Large intestine (tissue), 3 donors: ENCODE measurements around the gene PRKCE. TPM values are rescaled to one million over a fixed set of nuclear protein-coding genes. Genes with fewer than 3 reads are reported as not detected.

Experiments
- DNase-seq, 2 donors: peaks; one replicate each; pipeline versions ENCODE4 v3.0.0 to v3.0.0-alpha.2; 2013
- H3K27ac ChIP-seq: one replicate; pipeline ENCODE4 v1.5.1; 2013; ENCODE audit warnings: low read length
- H3K27me3 ChIP-seq: 2 replicates; pipeline ENCODE4 v1.6.1; 2013; ENCODE audit warnings: low read length; ENCODE audit not compliant: control insufficient read depth, insufficient read depth
- H3K36me3 ChIP-seq: 2 replicates; pipeline ENCODE4 v1.6.1; 2013; ENCODE audit warnings: low read length; ENCODE audit not compliant: control insufficient read depth, insufficient read depth
- H3K4me1 ChIP-seq: one replicate; pipeline ENCODE4 v1.6.1; 2013; ENCODE audit warnings: low read length; ENCODE audit not compliant: control insufficient read depth, insufficient read depth
- H3K4me3 ChIP-seq: one replicate; pipeline ENCODE4 v1.5.1; 2013; ENCODE audit warnings: low read length
- H3K9me3 ChIP-seq: one replicate; pipeline ENCODE4 v1.6.1; 2013; ENCODE audit warnings: mild to moderate bottlenecking, low read depth, low read length, moderate library complexity; ENCODE audit not compliant: control insufficient read depth
- WGBS: methylation state at CpG from one replicate; pipeline ENCODE4 v1.1.5; 2013; ENCODE audit warnings: low lambda C conversion rate; ENCODE audit not compliant: insufficient coverage; 5-methylcytosine and 5-hydroxymethylcytosine counted together
- polyA plus RNA-seq: library from polyadenylated mRNA; unstranded; fragments of 120-200 nt; gene quantifications from one replicate; pipeline ENCODE4 v1.2.1, GENCODE V29; 2013

The PRKCE gene
- polyA plus RNA-seq, 1 donor, result 13.0 TPM

DNA sequence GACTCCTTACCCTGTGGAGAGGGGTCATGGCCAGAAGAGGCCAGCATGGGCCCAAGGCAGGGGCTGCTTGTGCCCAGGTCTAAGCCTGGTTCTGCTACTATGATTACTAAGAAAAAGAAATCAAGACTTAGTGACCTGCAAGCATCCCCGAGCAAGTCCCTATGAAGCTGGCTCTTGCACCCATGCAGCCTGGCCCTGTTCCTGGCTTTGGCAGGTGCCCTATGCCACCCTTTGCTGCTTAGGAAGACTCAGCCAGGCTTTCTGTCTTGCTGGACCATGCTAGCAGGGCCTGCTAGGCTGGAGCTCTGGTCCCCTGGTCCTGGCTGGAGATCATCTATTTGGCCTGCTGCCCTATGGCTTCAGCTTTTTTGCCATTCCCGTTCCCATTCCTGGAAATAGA lies 336.4 kb downstream of the PRKCE start:
- Histone ChIP-seq H3K27ac (no peak overlapping the region), H3K4me1 (peaks cover 15% of the 10 kb centered on the region), H3K4me3 (no peak overlapping the region), H3K9me3 (no peaks in the 10 kb centered on the region), H3K27me3 (no peaks in the 10 kb centered on the region), H3K36me3 (peaks cover 15% of the 10 kb centered on the region)
- no peak for DNase-seq
- WGBS, result no CpG with 5 or more reads among the region's 2 CpGs

- Histone ChIP-seq H3K4me3 (no peak overlapping the region), H3K36me3 (peaks cover 14% of the 10 kb centered on the region), H3K9me3 (no peaks in the 10 kb centered on the region), H3K27me3 (no peaks in the 10 kb centered on the region), H3K4me1 (peaks cover 24% of the 10 kb centered on the region), H3K27ac (no peak overlapping the region)
- no CpG with 5 or more reads among the region's 7 CpGs for WGBS
- no peak for DNase-seq
These were observed 337.4 kb downstream of the PRKCE start for GRCh38 chr2:45988879-45989278.

DNA sequence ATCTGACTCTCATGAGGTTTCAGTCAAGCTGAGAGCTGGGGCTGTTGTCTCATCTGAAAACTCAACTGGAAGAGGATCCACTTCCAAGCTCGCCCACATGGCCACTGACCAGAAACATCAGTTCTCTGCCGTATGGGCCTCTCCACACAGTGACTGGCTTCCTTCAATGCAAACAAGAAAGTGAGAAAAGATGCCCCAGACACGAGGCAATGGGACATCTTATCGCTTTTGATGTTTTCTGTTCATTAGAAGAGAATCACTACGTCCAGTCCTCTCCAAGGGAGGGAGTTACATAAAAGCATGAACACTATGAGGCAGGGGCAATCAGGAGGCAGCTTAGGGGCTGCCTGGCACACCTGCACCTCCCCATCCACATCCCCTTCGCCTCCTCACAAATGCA lies 338.7 kb downstream of the PRKCE start:
- H3K9me3 ChIP-seq, result no peaks in the 10 kb centered on the region
- WGBS, result no CpG with 5 or more reads among the region's 6 CpGs

DNA sequence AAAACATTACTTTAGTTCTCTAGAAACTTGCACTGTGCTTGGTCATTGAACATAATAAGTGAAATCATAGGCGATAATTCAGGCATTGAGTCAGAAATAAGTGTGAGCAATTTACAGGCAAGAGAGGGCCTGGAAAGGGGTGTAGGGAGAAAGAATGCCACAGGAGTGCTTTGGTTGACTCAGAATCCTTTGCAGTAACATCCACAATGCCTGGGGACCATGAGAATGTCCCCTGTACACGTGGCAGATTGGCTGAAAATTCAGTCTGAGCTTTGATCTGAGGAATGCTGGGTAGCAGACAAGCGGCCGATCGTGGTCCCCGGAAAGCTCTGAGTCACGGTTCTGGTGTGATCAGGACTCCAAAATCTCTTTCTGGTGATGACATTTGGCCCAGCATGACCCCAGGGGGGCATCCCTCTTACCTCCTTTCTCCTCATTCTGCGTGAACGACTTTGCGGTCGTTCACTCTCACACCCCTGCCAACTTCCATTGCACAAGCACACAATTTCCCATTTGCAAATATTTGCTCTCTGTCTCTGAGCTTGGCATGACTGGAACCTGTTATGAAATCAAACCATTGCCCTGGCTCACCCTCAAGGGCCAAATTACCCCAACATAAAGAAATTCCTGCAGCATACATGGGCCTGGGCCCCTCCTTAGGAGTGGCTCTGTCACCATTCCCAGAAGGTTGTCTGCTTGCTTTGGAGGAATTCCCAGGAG lies 340.7 kb downstream of the PRKCE start:
- Histone ChIP-seq H3K27ac (peak overlapping the region; percentile 21), H3K9me3 (no peaks in the 10 kb centered on the region)
- WGBS, result 100% methylated on average over 1 of the region's 11 CpGs

More for the DNA sequence above, 338.7 kb downstream of the PRKCE start:
- no peak overlapping the region for H3K27ac ChIP-seq
- H3K4me1 ChIP-seq, result peaks cover 24% of the 10 kb centered on the region
- no peak for DNase-seq
- H3K27me3 ChIP-seq, result no peaks in the 10 kb centered on the region
- peaks cover 9% of the 10 kb centered on the region for H3K36me3 ChIP-seq
- H3K4me3 ChIP-seq, result no peak overlapping the region

DNA sequence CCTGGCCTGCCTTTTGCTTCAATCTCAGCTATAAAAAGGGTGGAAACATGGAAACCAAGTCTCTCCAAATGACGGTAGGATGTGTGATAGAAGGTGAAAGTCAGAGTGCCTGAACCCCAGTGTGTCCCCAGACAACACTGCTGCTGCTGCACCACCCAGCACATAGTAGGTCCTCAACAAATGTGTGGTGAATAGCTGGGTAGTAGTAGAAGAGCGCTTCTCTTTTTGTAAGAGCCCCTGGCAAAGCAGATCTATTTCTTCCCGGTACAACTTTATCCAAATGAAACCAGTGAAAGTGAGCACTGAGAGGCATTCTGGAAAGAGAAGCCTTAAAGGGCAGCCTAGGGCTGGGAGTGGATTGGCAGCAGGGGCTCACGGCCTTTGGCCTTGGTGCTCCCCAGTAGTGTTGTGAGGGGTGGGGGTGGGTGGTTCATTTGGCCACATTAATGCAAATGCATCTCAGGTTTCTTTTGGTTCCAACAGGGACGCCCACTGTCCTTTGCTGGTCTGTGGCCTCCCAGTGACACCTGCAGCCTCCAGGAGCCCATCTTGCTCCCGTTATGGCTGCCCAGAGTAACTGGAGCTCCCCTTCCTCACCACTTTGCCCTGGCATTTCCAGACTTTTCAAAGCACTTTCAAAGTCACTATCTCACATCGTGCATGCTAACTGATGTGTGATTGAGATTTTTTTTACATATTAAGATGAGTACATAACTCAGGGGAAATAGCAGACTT lies 341.4 kb downstream of the PRKCE start:
- Histone ChIP-seq H3K4me3 (no peak overlapping the region), H3K36me3 (peaks cover 7% of the 10 kb centered on the region), H3K9me3 (no peaks in the 10 kb centered on the region), H3K27me3 (no peaks in the 10 kb centered on the region), H3K27ac (peak overlapping the region; percentile 21), H3K4me1 (peaks cover 24% of the 10 kb centered on the region)
- WGBS, result no CpG with 5 or more reads among the region's 7 CpGs
- DNase-seq, result no peak

More for the DNA sequence above, 340.7 kb downstream of the PRKCE start:
- peak; percentile 64 to 75 for DNase-seq
- no peak overlapping the region for H3K4me3 ChIP-seq
- peaks cover 9% of the 10 kb centered on the region for H3K36me3 ChIP-seq
- peaks cover 24% of the 10 kb centered on the region for H3K4me1 ChIP-seq
- no peaks in the 10 kb centered on the region for H3K27me3 ChIP-seq

- H3K36me3 ChIP-seq, result peaks cover 7% of the 10 kb centered on the region
- no peak overlapping the region for H3K27ac ChIP-seq
- H3K4me1 ChIP-seq, result peaks cover 23% of the 10 kb centered on the region
- H3K9me3 ChIP-seq, result no peaks in the 10 kb centered on the region
- H3K4me3 ChIP-seq, result no peak overlapping the region
- no peaks in the 10 kb centered on the region for H3K27me3 ChIP-seq
- DNase-seq, result peak; percentile 61 to 66
- WGBS, result 20% methylated on average over 1 of the region's 6 CpGs
These were observed 342.1 kb downstream of the PRKCE start for GRCh38 chr2:45993476-45993991.

- no peak overlapping the region for H3K4me3 ChIP-seq
- H3K36me3 ChIP-seq, result peaks cover 7% of the 10 kb centered on the region
- H3K9me3 ChIP-seq, result no peaks in the 10 kb centered on the region
- H3K27ac ChIP-seq, result no peak overlapping the region
- no peak for DNase-seq
- no peaks in the 10 kb centered on the region for H3K27me3 ChIP-seq
- 66% methylated on average over 3 of the region's 3 CpGs for WGBS
- H3K4me1 ChIP-seq, result peaks cover 18% of the 10 kb centered on the region
These were observed 342.6 kb downstream of the PRKCE start for GRCh38 chr2:45994060-45994459.

DNA sequence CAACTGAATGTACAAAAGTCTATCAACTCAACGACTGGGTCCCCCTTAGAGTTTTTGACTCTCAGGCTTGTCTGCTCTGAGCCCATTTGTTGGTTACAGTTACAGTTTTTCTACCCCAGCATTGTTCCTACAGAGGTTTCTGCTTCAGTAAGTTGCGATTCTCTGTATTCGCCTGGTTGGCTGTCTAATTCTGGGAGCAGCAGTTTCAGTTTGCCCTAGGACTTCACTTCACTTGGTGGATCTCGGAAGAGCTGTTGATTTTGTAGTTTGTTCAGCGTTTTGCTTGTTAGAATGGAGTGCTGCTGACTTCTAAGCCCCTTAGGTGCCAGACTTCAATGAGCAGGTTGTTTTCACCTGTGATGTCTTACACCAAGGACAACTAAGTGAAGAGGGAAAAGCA lies 349.2 kb downstream of the PRKCE start:
- no peaks in the 10 kb centered on the region for H3K9me3 ChIP-seq
- H3K4me3 ChIP-seq, result no peak overlapping the region
- no peaks in the 10 kb centered on the region for H3K27me3 ChIP-seq
- DNase-seq, result no peak
- H3K36me3 ChIP-seq, result peaks cover 2% of the 10 kb centered on the region
- peak overlapping the region; percentile 35 for H3K27ac ChIP-seq
- H3K4me1 ChIP-seq, result peaks cover 37% of the 10 kb centered on the region
- no CpG with 5 or more reads among the region's 5 CpGs for whole genome bisulfite sequencing

- peaks cover 2% of the 10 kb centered on the region for H3K36me3 ChIP-seq
- H3K27me3 ChIP-seq, result no peaks in the 10 kb centered on the region
- no CpG with 5 or more reads among the region's 7 CpGs for WGBS
- H3K27ac ChIP-seq, result peak overlapping the region; percentile 69
- no peaks in the 10 kb centered on the region for H3K9me3 ChIP-seq
- DNase-seq, result no peak
- no peak overlapping the region for H3K4me3 ChIP-seq
- H3K4me1 ChIP-seq, result peaks cover 43% of the 10 kb centered on the region
These were observed 349.8 kb downstream of the PRKCE start for GRCh38 chr2:46001290-46001689.

GRCh38 chr2:46001741-46002506 lies 350.4 kb downstream of the PRKCE start:
- peak; percentile 60 to 74 for DNase-seq
- peaks cover 46% of the 10 kb centered on the region for H3K4me1 ChIP-seq
- 100% methylated on average over 1 of the region's 8 CpGs for WGBS

More at GRCh38 chr2:46001741-46002506, 350.4 kb downstream of the PRKCE start:
- H3K9me3 ChIP-seq, result no peaks in the 10 kb centered on the region
- H3K36me3 ChIP-seq, result peaks cover 2% of the 10 kb centered on the region
- H3K27ac ChIP-seq, result peak overlapping the region; percentile 69
- H3K4me3 ChIP-seq, result no peak overlapping the region
- no peaks in the 10 kb centered on the region for H3K27me3 ChIP-seq
